Activated CD4-positive, alpha-beta T cell treated with anti-CD3 and anti-CD28 coated beads for 4 hours (primary cell): ENCODE data around the gene PPFIA1.

Experiments used
- DNase-seq, 2 donors: peaks; one replicate each; pipeline ENCODE4 v3.0.0-alpha.2; 2020

Gene PPFIA1

DNA sequence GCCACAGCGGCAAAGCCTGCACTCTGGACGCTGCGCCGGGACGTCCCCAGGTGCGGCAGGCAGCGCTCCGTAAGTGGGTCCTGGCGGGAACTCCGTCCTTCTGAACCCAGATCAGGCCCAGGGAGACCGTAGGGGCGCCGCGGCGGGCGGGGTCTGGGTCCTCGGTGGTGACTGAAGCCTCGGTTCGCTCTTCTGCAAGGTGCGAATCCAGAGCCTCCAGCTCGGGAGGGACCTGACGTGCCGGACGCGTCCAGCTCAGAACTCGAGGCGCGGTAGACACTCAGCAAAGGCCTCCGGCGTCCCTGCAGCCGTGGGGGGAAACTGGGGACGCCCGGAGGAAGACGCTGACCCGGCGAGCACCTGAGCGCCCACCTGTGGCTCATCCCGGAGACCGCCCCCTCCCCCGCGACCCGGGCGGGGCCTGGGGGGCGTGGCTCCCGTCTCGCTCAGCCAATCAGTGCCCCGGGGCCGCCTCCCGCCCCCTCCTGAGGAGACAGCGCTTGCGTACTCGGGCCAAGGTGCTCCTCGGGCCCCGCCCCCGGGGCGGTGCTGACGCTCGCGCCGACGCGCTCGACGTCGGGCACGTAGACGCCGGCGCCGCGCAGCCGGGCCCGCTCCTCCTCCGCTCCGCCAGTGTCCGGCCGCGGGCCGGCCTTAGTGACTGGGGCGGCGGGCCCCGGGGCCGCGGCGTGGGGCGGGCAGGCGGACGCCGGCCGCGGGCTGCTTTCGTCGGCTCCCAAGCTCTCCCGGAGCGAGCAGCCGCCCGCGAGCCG is at the start of gene PPFIA1:
TSS of gene PPFIA1 (plus strand) at position 587 of the 773 bp plus-strand sequence. CDS start 1,483 bp downstream, outside the sequence.
- DNase-seq = peak; percentile 96

DNA sequence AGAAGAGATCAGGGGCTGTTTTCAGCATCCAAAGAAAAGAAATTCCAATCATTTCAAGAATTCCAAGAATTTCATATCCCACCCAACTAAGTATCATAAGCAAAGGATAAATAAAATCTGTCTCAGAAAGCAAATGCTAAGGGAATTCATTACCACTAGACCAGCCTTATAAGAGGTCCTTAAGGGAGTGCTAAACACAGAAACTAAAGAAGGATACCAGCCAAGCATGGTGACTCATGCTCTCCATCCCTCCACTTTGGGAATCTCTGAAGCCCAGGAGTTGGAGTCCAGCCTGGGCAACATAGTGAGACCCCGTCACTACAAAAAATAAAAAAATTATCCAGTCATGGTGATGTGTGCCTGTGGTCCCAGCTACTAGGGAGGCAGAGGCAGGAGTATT is 49.6 kb upstream of the PPFIA1 start:
- no peak for DNase-seq

DNA sequence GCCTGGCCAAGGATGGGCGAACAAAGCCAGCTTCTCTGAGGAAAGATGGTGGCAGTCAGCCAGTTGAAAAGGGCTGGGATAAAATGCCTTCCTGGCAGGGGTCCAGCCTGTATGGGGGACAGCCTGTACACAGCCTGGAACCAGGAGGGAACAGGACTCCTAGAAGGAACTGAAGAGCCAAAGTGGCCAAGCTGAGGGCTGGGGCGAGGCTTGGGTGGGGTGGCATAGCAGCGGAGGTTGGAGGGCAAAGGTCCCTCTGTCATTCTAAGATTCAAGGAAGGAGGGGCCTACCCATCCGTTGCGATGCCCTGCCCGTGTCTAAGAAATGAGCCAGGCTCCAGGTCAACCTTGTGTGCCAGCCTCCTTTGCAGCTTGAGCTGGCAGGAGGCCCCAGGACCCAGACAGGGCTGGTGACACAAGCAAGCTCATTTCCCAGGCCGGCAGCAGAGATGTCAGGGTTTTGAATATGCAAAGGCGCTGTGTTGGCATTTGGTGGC is 44.8 kb upstream of the PPFIA1 start:
- no peak for DNase-seq

DNA sequence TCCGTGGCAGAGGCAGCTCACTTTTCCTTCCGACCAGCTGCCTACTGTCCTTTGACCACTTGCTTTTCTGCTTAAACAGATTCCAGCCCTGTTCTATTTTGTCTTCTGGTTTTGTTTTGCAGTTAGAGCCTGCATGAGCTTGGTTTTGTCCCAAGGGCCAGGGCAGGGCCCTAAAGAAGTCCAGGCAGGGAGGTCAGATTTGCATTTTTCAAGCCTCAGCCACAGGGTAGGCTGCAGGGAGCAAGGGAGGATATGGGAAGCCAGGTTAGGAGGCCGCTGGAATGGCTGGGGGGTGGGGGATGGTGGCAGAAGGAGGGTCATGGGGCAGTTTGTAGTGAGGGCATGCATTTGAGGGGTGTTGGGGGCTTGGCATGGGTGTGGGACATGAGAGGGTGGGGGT is 44.3 kb upstream of the PPFIA1 start:
- no peak for DNase-seq

DNA sequence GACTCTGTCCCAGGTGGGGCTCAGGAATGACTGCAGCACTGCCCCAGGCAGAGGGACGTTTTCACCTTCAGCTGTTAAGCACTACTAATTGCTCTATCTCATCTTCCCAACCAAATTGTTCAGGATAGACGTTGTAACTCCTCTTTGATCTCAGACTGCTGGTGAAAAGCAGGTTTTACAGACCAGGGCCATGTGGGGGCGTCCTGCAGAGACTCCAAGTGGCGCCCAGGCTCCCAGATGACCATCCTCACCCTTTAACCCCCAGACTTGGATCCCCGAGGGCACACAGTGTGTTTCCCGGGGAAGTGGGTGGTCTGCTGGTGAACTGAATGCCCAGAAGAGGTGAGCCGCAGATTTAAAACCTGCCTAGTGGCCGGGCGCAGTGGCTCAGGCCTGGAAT is 43.5 kb upstream of the PPFIA1 start:
- no peak for DNase-seq

DNA sequence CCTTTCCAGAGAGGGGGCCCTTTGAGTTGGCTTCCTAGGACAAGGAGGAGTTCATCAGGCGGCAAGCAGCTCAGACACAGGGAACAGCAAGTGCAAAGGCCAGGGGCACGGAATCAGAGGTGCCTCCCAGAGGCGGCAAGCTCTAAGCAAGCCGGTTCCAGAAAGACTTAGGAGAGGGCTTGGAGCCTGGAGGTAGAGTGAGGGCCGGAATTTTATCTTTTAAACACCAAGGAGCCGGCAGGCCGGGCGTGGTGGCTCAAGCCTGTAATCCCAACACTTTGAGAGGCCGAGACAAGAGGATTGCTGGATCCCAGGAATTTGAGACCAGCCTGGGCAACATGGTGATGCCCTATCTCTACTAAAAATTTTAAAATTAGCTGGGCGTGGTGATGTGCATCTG is 40.8 kb upstream of the PPFIA1 start:
- DNase-seq = no peak

DNA sequence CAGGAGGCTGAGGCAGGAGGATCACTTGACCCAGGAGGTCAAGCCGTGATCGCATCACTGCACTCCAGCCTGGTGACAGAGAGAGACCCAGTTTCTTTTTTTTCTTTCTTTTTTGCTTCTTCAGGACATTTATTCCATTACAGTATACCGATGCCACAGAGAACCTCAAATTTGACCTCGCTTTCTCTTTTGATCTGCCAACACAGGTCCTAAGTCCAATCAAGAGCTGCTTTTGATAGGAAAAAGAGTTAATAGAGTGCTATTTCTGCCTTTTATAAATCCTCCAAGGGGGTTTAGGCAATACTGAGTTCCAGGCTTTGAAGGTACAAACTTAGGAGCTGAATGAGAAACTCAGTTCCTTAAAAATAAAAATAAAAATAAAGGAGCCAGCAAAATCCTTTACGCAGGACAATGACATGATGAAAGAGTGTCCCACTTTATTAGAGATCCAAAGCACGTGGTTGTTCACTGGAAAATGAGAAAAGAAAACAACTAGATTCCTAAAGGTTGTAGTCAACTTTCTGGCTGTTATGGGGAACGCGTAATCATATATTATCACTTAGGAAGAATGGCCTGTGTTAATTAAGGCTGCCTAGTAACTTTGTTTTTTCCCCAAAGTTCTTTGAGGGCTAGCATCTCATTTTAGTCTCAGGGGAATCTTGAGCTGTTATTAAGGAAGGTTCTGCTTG is 40.2 kb upstream of the PPFIA1 start:
- DNase-seq = no peak

DNA sequence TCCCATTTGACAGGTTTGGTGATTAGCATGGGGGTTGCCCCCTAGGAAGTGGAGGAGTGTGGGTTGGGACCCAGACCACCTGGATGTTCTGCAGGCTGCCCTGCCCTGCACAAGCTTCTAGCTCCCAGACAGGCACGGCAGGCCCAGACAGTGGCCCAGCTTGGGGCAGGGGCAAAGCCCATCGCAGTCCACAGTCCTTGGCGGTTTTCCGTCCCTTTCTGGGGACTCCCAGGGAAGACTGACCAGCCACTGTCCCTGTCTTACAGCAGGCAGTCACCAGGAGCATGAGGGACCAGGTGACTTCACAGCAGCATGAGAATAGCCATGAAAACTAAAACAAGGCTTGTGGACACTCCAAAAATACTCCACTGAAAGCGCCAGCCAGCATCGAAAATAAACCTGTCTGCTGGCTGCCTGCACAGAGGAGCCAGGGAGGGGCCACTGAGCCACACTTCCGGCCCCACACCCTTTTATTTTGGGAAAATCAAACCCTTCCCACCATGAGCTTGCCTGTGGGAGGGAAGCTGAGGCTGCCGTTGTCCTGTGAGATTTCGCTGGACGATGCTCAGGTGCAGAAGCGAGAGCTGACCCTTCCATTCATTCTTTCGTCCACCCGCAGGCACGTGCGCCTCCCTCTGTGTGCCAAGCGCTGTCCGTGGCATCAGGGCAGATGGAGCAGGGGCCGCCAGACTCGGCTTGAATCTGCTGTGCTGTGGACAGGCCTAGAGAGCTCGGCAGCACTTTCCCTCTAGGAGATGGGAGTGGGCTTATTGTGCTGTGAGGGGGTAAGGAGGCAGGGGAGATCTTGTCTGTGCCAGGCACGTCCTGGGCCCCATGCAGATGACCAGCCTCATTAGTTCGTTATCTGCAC is 39.4 kb upstream of the PPFIA1 start:
- DNase-seq = no peak

DNA sequence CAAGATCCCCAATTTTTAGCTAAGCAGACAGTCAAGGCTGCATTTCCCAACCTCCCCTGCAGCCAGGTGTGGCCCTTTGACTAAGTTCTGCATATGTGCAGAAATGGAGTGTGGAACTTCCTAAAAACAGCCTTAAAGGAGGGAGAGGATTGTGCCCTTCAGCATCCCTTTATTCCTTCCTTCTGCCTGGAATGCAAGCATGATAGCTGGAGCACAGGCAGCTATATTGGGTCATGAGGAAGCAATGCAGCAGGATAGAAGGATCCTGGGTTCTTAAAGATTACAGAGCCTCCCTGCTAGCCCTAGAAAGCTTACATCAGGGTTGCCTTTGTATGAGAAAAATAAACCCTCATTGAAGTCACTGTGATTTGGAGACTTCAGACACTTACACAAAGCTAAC is 37.5 kb upstream of the PPFIA1 start:
- no peak for DNase-seq

DNA sequence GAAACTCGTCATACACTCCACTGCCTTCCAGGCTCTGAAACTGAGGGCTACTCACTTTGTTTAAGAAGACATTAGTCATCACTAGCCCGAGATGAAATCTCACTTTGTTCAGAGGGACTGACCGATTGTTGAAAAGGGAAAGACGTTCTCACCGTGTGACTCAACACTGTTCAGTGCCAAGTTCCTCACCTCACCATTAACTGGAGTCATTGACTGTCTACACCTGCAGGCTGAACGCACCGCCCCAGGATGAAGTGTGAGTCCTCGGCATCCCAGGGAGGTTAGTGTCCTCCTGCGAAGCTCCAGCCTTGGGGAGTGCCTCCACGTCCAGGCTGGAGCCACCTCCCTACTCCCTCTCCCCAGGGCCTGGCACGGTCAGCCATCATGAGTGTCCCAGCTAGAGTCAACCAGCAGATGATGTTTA is 37.0 kb upstream of the PPFIA1 start:
- DNase-seq = no peak

DNA sequence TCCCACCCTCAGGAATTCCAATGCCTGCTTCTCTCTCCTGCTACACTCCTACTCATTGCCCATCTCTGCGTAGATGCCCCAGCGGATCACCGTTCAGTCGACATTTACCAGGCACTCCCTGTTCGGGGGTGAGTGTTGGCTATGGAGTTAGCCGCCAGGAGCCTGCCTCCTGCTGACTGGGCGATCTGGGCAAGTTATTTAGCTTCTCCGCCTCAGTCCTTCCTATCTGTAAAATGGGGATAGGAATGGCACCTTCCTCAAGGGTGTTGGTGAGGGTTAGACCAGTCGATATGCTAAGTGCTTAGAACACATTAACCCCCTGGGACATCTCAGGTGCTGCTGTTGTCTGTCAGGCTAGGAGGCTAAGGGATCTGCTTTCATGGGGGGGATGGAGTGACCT is 36.5 kb upstream of the PPFIA1 start:
- no peak for DNase-seq

DNA sequence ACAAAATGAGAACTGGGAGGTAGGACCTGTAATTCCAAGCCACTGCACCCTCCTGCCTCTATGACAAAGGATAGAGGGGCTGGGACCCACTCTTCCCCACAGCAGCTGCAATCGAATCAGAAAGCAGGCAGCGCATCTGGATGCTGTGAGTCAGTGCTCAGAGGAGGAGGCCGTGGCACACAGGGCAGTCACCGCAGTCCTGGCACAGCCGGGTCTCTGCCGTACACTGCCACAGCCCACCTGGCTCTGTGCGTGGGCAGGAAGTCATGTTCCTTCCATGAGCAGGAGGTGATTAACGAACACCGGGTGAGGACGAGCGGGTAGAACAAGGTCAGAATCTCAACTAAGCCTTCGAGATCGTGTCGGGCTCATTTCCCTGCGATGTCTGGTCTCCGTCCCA is 30.2 kb upstream of the PPFIA1 start:
- no peak for DNase-seq

DNA sequence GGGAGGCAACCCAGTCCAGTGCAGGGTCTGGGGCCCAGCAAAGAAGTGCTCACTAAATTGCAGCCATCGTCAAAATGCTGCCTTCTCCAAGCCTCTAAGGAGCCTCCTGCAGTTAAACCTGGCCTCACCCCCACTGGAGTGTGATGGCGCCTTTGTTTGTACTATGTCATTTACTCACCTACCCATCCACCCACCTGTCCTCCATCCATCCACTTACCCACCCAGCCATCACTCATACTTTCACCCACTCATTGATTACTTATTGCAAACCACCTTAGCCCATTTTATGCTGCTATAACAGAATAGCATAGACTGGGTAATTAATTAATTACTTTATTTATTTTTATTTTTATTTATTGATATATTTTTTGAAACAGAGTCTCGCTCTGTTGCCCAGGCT is 28.8 kb upstream of the PPFIA1 start:
- DNase-seq = no peak

DNA sequence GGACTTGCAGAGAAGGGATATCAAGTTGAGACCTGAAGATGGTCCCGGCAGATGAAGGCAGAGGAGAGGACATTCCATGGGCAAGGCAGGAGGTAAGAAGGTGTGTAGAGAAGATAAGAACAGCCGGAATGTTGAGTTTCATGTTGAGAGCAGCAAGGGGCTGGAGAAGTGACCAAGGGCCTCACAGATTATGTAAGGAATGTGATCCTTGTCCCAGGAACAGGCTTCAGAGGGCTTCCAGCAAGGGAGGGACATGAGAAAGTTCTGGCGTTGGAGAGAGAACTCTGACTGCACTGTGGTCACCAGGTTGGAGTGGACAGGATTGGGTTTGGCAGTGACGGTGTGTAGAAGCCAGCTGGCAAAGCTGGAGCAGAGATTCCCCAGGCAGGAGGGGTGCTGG is 27.6 kb upstream of the PPFIA1 start:
- no peak for DNase-seq

DNA sequence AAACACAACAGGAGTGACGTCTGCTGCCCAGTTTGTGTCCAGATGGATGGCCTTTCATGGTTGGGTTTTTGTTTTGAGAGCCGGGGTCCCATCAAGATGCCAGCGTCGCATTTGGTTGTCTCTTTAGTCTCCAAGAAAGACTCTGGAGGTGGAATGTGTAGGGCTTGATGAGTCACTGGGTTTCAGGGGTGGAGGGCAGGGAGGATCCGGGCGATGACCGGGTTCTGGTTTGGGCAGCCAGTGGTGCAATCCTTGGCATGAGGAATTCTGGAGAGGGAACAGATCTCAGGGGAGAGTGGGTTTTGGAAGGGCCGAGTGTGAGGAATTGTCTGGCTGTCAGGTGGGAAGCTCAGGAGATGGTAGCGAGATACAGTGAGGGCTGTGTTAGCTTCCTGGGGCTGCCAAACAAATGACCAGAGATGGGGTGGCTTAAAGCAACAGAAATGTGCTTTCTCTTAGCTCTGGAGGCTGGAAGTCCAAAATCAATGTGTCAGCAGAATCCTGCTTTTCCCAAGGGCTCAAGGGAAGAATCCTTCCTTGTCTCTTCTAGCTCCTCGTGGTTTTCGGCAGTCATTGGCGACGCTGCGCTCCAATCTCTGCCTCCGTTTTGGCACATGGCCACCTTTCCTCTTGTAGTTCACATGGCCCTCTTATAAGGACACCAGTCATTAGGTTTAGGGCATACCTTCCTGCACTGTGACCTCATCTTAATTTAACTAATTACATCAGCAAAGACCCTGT is 26.4 kb upstream of the PPFIA1 start:
- no peak for DNase-seq

DNA sequence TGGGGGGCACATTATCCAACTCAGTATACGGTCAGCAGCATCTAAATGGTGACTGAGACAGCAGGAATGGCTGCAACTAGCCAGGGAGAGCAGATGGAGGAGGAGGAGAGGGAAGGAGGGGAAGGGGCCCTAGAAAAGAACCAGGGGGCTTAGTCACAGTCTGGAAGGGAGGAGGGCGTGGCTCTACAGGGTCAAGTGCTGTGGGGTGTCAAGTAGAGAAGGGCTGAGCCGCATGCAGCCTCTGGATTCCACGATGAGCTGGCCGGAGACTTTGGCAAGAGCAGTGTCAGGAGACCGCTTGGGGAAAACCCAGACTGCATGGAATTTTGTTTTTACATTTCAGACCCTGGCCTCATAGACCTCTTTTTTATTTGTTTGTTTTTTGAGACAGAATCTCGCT is 25.8 kb upstream of the PPFIA1 start:
- DNase-seq = no peak

DNA sequence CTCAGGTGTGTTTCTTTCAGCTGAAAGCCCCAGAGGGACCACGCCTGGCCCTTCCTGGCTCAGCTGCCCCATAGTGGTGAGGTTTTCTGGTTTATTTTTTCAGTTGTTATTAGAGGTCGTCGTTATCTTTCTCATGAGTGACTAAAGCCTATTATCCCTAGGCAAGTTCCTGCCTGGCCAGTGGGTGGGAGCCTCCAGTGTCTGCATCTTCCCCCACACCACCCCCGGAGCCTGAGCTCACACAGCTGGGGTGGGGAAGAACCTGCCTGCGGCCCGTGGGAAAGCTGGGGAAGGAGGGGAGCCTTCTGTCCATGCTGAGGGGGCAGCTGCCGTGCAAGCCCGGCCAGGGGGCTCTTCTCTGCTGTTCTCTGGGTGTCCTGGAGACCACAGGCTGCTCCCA is 24.3 kb upstream of the PPFIA1 start:
- no peak for DNase-seq

DNA sequence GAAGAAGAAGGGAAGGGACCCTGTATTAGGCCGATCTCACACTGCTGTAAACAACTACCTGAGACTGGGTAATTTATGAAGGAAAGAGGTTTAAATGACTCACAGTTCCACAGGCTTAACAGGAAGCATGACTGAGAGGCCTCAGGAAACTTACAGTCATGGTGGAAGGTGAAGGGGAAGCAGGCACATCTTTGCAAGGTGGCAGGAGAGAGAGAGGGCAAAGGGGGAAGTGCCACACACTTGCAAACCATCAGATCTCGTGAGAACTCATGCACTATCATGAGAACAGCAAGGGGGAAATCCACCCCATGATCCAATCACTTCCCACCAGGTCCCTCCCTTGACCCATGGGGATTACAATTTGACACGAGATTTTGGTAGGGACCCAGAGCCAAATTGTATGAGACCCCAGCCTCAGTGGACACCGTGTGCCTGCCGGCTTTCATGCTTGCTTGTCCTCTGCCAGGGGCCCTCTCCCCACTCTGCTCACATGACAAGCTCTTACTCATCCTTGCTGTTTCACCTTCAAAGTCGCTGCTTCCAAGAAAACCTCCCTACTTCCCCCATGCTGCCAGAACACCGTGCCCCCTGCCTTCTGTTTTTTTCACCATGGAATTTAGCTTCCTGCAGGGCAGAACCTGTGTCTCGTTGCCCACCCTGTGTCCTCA is 23.3 kb upstream of the PPFIA1 start:
- DNase-seq = no peak

DNA sequence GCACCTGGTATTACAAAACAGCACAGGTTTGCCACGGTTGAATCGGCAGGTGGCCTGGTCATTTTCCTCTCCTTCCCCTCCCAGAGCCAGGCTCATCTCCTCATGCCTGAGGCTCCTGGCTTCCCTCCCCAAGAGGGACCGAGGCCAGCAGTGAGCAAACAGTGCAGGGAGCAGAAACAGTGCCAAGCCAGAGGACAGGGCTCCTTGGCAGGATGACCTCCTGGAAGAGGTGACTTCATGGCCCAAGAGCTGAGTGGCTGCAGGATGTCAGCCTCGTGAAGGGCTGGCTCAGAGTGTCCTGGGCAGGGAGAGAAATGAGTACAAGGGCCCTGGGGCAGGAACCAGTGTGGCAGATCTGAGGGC is 22.8 kb upstream of the PPFIA1 start:
- DNase-seq = no peak

DNA sequence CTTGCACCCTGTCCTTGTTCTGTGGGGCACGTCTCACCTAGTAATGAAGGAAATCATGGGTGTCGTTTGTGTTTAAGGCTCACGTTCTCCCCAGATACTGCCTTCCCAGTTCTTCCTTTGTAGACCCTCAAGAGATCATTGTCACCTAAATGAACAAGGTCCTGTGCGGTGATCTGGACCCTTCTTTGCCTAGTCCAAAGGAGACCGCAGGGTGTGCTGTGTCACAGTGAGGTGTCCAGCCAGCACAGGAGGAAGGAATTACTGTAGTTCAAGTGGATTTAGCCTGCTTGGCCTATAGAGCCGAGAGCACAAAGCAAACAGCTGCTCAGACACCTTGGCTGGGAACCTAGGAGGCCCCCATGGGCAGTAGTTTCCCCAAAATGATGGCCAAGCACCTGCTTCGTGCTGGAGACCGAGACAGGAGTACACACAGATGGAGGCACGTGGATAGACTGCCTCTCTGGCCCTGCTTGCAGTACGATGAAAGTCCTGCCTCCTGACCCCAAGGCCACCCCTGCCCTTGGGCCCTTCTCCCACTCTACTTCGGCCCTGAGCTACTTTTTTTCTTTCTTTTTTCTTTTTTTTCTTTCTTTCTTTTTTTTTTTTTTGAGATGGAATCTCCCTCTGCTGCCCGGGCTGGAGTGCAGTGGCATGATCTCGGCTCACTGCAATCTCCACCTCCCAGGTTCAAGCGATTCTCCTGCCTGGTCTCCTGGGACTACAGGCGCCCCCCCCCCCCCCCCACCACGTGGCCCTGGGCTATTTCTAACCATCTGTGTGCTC is 19.4 kb upstream of the PPFIA1 start:
- no peak for DNase-seq

DNA sequence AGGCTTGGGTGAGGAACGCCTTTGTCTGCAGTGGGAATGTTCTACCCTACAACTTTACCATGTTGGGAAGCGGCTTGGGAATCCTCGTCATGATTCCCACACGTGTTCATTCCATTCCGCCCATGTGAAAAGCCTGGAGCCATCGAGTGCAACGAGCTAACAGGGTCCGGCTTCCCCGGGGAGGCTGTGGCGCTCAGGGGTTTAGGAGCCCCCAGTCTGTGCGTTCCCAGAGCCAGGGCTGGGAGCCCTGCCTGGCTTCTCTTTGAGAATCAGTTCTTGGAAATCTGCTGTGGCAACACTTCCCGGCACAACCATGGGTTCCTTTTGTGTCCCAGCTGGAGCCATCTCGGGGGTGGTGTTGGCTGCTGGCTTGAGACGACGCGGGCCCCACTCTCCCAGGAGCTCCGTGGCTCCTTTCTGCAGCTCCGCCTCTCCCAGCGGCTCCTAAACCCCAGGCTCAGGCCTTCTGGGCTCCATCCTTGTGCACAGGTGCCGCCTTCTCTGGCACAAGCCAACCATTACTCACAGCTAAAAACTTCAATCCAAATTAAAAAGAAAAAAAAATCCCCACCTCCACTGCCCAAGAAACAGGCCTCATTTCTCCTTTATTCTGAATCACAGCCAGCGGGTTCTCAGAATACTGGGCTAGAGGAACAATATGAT is 18.7 kb upstream of the PPFIA1 start:
- DNase-seq = no peak
